ENCODE results near the gene KRTAP10-11. TPM values are rescaled to one million over a fixed set of nuclear protein-coding genes. Genes with fewer than 3 reads are reported as not detected.
"Not testable (repeated sequence)": the region's sequence is repeated elsewhere in the genome, so short reads cannot be mapped to it uniquely, and the experiment has no call there.

The KRTAP10-11 gene
- total RNA-seq, 4 donors from 2014 or later = not detected

- Histone ChIP-seq H3K4me1 (no peaks in the 10 kb centered on the region), H3K27me3 (no peaks in the 10 kb centered on the region), H3K27ac (peak overlapping the region in 1 of 4 donors; percentile 40), H3K36me3 (no peaks in the 10 kb centered on the region), H3K9me3 (peaks cover 0 to 31% (median 0%) of the 10 kb centered on the region in 4 donors), H3K4me3 (no peak overlapping the region)
- TF ChIP-seq EP300 (IDR thresholded peaks at IDR 0.05) (no peak), CTCF (IDR thresholded peaks at IDR 0.05) (no peak), POLR2A (IDR thresholded peaks at IDR 0.05) (no peak)
- DNase-seq (ENCODE audit: low spot score in 2 of 2) = no peak
- 32 to 35% methylated on average over 1 of the region's 1 CpG for WGBS, 2 donors
Measured at GRCh38 chr21:44656868-44657267, 10.7 kb downstream of the KRTAP10-11 start.

- Histone ChIP-seq H3K27me3 (no peaks in the 10 kb centered on the region), H3K9me3 (peaks cover 0 to 31% (median 0%) of the 10 kb centered on the region in 4 donors), H3K4me1 (no peaks in the 10 kb centered on the region), H3K4me3 (no peak within 1 kb of the TSS), H3K27ac (peak within 1 kb of the TSS in 1 of 4 donors; percentile 40), H3K36me3 (no peaks in the 10 kb centered on the region)
- no peak for TF ChIP-seq CTCF (IDR thresholded peaks at IDR 0.05)
- TF ChIP-seq EP300 (IDR thresholded peaks at IDR 0.05) = no peak
- TF ChIP-seq POLR2A (IDR thresholded peaks at IDR 0.05) = no peak
- DNase-seq (ENCODE audit: low spot score in 2 of 2) = no peak
- 77 to 79% methylated on average over 22 to 26 of the region's 26 CpGs for WGBS, 2 donors
Measured at GRCh38 chr21:44657635-44658540, 11.7 kb downstream of the KRTAP10-11 start, which contains the start of gene KRTAP12-3. Gene KRTAP12-3 (plus strand): TSS chr21:44657932. CDS start chr21:44657980, 48 bp downstream.

GRCh38 chr21:44658541-44658910, 12.3 kb downstream of the KRTAP10-11 start:
- Histone ChIP-seq H3K36me3 (no peaks in the 10 kb centered on the region), H3K27me3 (no peaks in the 10 kb centered on the region), H3K27ac (no peak overlapping the region), H3K4me3 (no peak overlapping the region), H3K9me3 (peaks cover 0 to 32% (median 0%) of the 10 kb centered on the region in 4 donors), H3K4me1 (no peaks in the 10 kb centered on the region)
- 72 to 86% methylated on average over 5 of the region's 5 CpGs for WGBS, 2 donors
- no peak for TF ChIP-seq CTCF (IDR thresholded peaks at IDR 0.05)
- TF ChIP-seq POLR2A (IDR thresholded peaks at IDR 0.05) = no peak
- TF ChIP-seq EP300 (IDR thresholded peaks at IDR 0.05) = no peak
- no peak for DNase-seq (ENCODE audit: low spot score in 2 of 2)

GRCh38 chr21:44658913-44659595, 12.8 kb downstream of the KRTAP10-11 start:
- 38 to 47% methylated on average over 10 to 11 of the region's 11 CpGs for WGBS, 2 donors
- no peaks in the 10 kb centered on the region for H3K36me3 ChIP-seq
- no peak for TF ChIP-seq CTCF (IDR thresholded peaks at IDR 0.05)
- TF ChIP-seq POLR2A (IDR thresholded peaks at IDR 0.05) = no peak
- TF ChIP-seq EP300 (IDR thresholded peaks at IDR 0.05) = no peak
- no peaks in the 10 kb centered on the region for H3K27me3 ChIP-seq
- H3K9me3 ChIP-seq = peaks cover 0 to 38% (median 0%) of the 10 kb centered on the region in 4 donors
- H3K4me3 ChIP-seq = no peak overlapping the region
- no peak for DNase-seq (ENCODE audit: low spot score in 2 of 2)
- H3K4me1 ChIP-seq = no peaks in the 10 kb centered on the region
- no peak overlapping the region for H3K27ac ChIP-seq

GRCh38 chr21:44661567-44661966, 15.4 kb downstream of the KRTAP10-11 start:
- not testable (repeated sequence) for H3K4me3 ChIP-seq; H3K27ac ChIP-seq; H3K36me3 ChIP-seq; DNase-seq (ENCODE audit: low spot score in 2 of 2); H3K27me3 ChIP-seq; H3K4me1 ChIP-seq
- peaks cover 0 to 36% (median 0%) of the 10 kb centered on the region in 4 donors for H3K9me3 ChIP-seq
- WGBS, 2 donors = 42 to 48% methylated on average over 7 of the region's 7 CpGs

All from tibial nerve (tissue), 4 donors.